Inferior parietal cortex (tissue), 1 donor: ENCODE measurements around the gene TNFSF13B.
"Not testable (repeated sequence)": the region's sequence is repeated elsewhere in the genome, so short reads cannot be mapped to it uniquely, and the experiment has no call there.

Source experiments
- DNase-seq: peaks from one replicate; pipeline ENCODE4 v3.0.0-alpha.2; 2016; ENCODE audit errors: extremely low spot score

The TNFSF13B gene

GRCh38 chr13:108281901-108282300 lies 12.4 kb downstream of the TNFSF13B start:
- DNase-seq: no peak

GRCh38 chr13:108283110-108283509 lies 13.6 kb downstream of the TNFSF13B start:
- no peak for DNase-seq

- no peak for DNase-seq
Observed at GRCh38 chr13:108288741-108289140, 19.2 kb downstream of the TNFSF13B start.

GRCh38 chr13:108289819-108290218 lies 20.3 kb downstream of the TNFSF13B start:
- DNase-seq: no peak

- DNase-seq: no peak
Observed at GRCh38 chr13:108297114-108297513, 27.6 kb downstream of the TNFSF13B start.

GRCh38 chr13:108302279-108302678 lies 32.8 kb downstream of the TNFSF13B start:
- no peak for DNase-seq

- no peak for DNase-seq
Observed at GRCh38 chr13:108304170-108305016, 34.9 kb downstream of the TNFSF13B start.

GRCh38 chr13:108305655-108306054 lies 36.1 kb downstream of the TNFSF13B start:
- DNase-seq: no peak

GRCh38 chr13:108306860-108307259 lies 37.3 kb downstream of the TNFSF13B start:
- DNase-seq: no peak

GRCh38 chr13:108311596-108311995 lies 42.1 kb downstream of the TNFSF13B start:
- DNase-seq: not testable (repeated sequence)

- no peak for DNase-seq
Observed at GRCh38 chr13:108313382-108313781, 43.9 kb downstream of the TNFSF13B start.

GRCh38 chr13:108315273-108315672 lies 45.8 kb downstream of the TNFSF13B start:
- DNase-seq: no peak

GRCh38 chr13:108315991-108316390 lies 46.5 kb downstream of the TNFSF13B start:
- DNase-seq: no peak

GRCh38 chr13:108316413-108316812 lies 46.9 kb downstream of the TNFSF13B start:
- DNase-seq: no peak

- peak; percentile 76 for DNase-seq
Observed at GRCh38 chr13:108322206-108322824, 52.8 kb downstream of the TNFSF13B start.

- DNase-seq: no peak
Observed at GRCh38 chr13:108323031-108323430, 53.5 kb downstream of the TNFSF13B start.

- no peak for DNase-seq
Observed at GRCh38 chr13:108325863-108326262, 56.3 kb downstream of the TNFSF13B start.

GRCh38 chr13:108326309-108326708 lies 56.8 kb downstream of the TNFSF13B start:
- DNase-seq: no peak

- no peak for DNase-seq
Observed at GRCh38 chr13:108328848-108329247, 59.3 kb downstream of the TNFSF13B start.

GRCh38 chr13:108332791-108333190 lies 63.3 kb downstream of the TNFSF13B start:
- DNase-seq: no peak

GRCh38 chr13:108342369-108343289 lies 73.1 kb downstream of the TNFSF13B start:
- peak; percentile 68 for DNase-seq

- DNase-seq: no peak
Observed at GRCh38 chr13:108345016-108345415, 75.5 kb downstream of the TNFSF13B start.
